Heart left ventricle (tissue), 13 donors: ENCODE results near the gene MYO18B.

Source experiments
- CTCF ChIP-seq, 12 donors: fragments of 200-600 bp; sonication (generic) in 4 of 12; IDR thresholded peaks; one replicate each; pipeline versions ENCODE4 v1.5.0 to v1.8.0; 2018 to 2022; ENCODE audit warnings: antibody characterized with exemption in 12 of 12, mild to moderate bottlenecking in 5 of 12
- POLR2A ChIP-seq, 2 donors: fragments of 450-650 bp; IDR thresholded peaks; one replicate each; pipeline ENCODE4 v1.6.1; 2017; ENCODE audit warnings: antibody characterized with exemption in 2 of 2, mild to moderate bottlenecking in 2 of 2, moderate library complexity in 2 of 2
- donor health status: ischemic (EF 13 %, LVEDD 7.1; RV severe dilation, severe dysfunction).
- donor health status: DM: no; HTN: yes; CAD: no.
- donor health status: DM: no; HTN: no; CAD: no.
- donor health status: ischemic (EF 25% LVEDD 6.9; RV normal size, moderate dysfunction).
- donor health status: ischemic (EF 25% LVEDD 5.7; RV mildly dilated, moderate dysfunction).
- donor health status: ischemic (EF 35%, LVEDD 5.7; RV mildly dilated, moderate dysfunction).
- donor health status: nonischemic (EF 11% LVEDD 7.7; RV severe dilation, severe dysfunction).
- donor health status: DM: yes; HTN: yes; CAD: no.
- donor health status: PGD.
- donor health status: ischemic (EF 29% LVEDD 5.4; RV normal size, mild dysfunction).
- donor health status: nonischemic (EF 23%, LVEDD 6.1; RV moderate dilation, normal function).

- TF ChIP-seq CTCF (IDR thresholded peaks at IDR 0.05) (no peak), POLR2A (IDR thresholded peaks at IDR 0.05) (no peak)
These were observed 296.4 kb downstream of the MYO18B start for GRCh38 chr22:26038365-26038764.
